Mucosa of descending colon (tissue), 3 donors: Measurements from ENCODE around the gene TLR5. TPM values are rescaled to one million over a fixed set of nuclear protein-coding genes. Genes with fewer than 3 reads are reported as not detected.
A peak's percentile ranks its signal among the peaks of the same experiment; 100 is the strongest.

Experiments
- ATAC-seq: fragments of 200-7000 bp; cut with Tn5 transposase; one replicate; pipeline ENCODE4 v1.9.1; 2020; ENCODE audit warnings: mild to moderate bottlenecking, moderate library complexity
- DNase-seq, 3 donors: peaks; one replicate each; pipeline ENCODE4 v3.0.0-alpha.2; 2020
- H3K36me3 ChIP-seq: fragments of 200-600 bp; one replicate; pipeline ENCODE4 v1.8.0; 2021; ENCODE audit warnings: low read depth, mild to moderate bottlenecking
- H3K4me1 ChIP-seq: fragments of 200-600 bp; one replicate; pipeline ENCODE4 v1.8.0; 2021; ENCODE audit warnings: low read depth, mild to moderate bottlenecking
- H3K4me3 ChIP-seq: fragments of 200-600 bp; one replicate; pipeline ENCODE4 v1.8.0; 2021; ENCODE audit warnings: mild to moderate bottlenecking
- H3K9me3 ChIP-seq: fragments of 200-600 bp; one replicate; pipeline ENCODE4 v1.8.0; 2021; ENCODE audit warnings: mild to moderate bottlenecking
- intact Hi-C, 2 donors: fragments of 100-400 bp; cut with DNase I in 1 of 2; cut with micrococcal nuclease in 1 of 2; formaldehyde crosslinking; loops; one replicate each; pipeline versions ENCODE4 v1.11.0 to v1.11.1; 2022; cut with DNase I, micrococcal nuclease
- total RNA-seq, 3 donors: library from RNA; stranded (reverse); fragmentation: NEBNext Ultra II Directional in 2 of 3; extraction: Animal tissue kit (Norgen Biotek cat#: 25700) in 2 of 3; gene quantifications; one replicate each; pipeline versions ENCODE4 v1.2.1 to v1.2.4, GENCODE V29; 2021 to 2023
- TF ChIP-seq, protein P1 (sequence below): fragments of 200-600 bp; IDR thresholded peaks from one replicate; pipeline ENCODE4 v1.8.0; 2022; ENCODE audit warnings: antibody characterized with exemption, mild to moderate bottlenecking
- donor health status: DM: no; HTN: no; CAD: no; lungs with moderate emphysema.
- donor health status: DM: no; HTN: no; CAD: no.
- donor health status: DM: no; HTN: yes; CAD: no.

The TLR5 gene
- total RNA-seq, 3 donors from 2014 or later = 2.2 to 6.9 (median 3.9) TPM

- Histone ChIP-seq H3K4me3 (no peak overlapping the region), H3K9me3 (no peaks in the 10 kb centered on the region), H3K36me3 (no peaks in the 10 kb centered on the region), H3K4me1 (no peaks in the 10 kb centered on the region)
- no peak for DNase-seq
- intact Hi-C loops = no loop called here
- TF ChIP-seq, protein P1, sequence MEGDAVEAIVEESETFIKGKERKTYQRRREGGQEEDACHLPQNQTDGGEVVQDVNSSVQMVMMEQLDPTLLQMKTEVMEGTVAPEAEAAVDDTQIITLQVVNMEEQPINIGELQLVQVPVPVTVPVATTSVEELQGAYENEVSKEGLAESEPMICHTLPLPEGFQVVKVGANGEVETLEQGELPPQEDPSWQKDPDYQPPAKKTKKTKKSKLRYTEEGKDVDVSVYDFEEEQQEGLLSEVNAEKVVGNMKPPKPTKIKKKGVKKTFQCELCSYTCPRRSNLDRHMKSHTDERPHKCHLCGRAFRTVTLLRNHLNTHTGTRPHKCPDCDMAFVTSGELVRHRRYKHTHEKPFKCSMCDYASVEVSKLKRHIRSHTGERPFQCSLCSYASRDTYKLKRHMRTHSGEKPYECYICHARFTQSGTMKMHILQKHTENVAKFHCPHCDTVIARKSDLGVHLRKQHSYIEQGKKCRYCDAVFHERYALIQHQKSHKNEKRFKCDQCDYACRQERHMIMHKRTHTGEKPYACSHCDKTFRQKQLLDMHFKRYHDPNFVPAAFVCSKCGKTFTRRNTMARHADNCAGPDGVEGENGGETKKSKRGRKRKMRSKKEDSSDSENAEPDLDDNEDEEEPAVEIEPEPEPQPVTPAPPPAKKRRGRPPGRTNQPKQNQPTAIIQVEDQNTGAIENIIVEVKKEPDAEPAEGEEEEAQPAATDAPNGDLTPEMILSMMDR = no peak
- ATAC-seq = peak; percentile 66
These were observed 33.4 kb downstream of the TLR5 start for GRCh38 chr1:223109581-223110026.

DNA sequence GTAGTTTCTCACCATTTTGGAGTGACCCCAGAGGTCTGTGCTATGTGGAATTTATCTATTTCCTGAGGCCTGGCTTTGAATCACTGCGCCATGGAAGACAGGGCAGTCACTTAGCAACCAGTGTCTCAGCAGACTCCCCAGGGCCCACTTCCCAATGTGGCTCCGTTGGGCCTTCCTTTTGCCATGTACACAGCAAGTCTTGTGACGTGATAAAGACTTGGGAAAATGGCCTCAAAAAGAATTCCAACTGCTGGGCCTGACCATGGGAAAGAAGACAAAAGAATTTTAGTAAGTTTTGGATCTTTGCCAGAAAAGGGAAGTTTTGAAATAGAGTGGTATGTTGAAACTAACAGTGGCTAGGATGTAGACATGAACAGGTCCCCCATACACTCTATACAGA, 36.2 kb downstream of the TLR5 start:
- Histone ChIP-seq H3K9me3 (no peaks in the 10 kb centered on the region), H3K4me1 (no peaks in the 10 kb centered on the region), H3K36me3 (no peaks in the 10 kb centered on the region), H3K4me3 (no peak overlapping the region)
- TF ChIP-seq, protein P1 = no peak
- ATAC-seq (no peak), DNase-seq (no peak)
- intact Hi-C loops = no loop called here

- H3K4me1 ChIP-seq = no peaks in the 10 kb centered on the region
- DNase-seq = no peak
- no peaks in the 10 kb centered on the region for H3K9me3 ChIP-seq
- intact Hi-C loops = no loop called here
- H3K36me3 ChIP-seq = no peaks in the 10 kb centered on the region
- no peak for ATAC-seq
- TF ChIP-seq, protein P1 = no peak
- no peak overlapping the region for H3K4me3 ChIP-seq
These were observed 37.5 kb downstream of the TLR5 start for GRCh38 chr1:223105568-223105967.

- peak; percentile 18 for ATAC-seq
- no peak overlapping the region for H3K4me3 ChIP-seq
- intact Hi-C loops = no loop called here
- no peaks in the 10 kb centered on the region for H3K9me3 ChIP-seq
- DNase-seq = no peak
- H3K4me1 ChIP-seq = no peaks in the 10 kb centered on the region
- TF ChIP-seq, protein P1 = no peak
- H3K36me3 ChIP-seq = no peaks in the 10 kb centered on the region
These were observed 40.1 kb downstream of the TLR5 start for GRCh38 chr1:223102797-223103533.

DNA sequence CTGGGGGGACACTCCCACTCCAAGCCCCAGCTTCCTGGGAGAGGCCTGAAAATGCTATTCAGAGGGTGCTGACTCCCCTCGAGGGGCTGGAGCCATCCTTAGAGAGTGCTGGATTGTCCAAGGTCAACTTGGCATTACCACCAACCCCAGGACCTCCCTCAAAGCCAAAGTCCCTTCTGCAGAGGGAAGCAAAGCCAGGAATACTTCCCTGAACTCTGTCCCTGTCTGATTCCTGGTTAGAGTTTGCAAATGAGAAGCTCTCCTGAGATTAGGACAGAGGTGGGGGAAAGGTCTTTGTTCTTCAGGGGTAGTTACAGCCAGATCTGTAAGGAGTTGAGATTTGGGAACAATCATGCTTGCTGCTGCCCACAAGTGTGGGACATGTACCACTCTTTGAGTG, 45.3 kb downstream of the TLR5 start:
- no peak for ATAC-seq
- TF ChIP-seq, protein P1 = no peak

More for the DNA sequence above, 45.3 kb downstream of the TLR5 start:
- H3K9me3 ChIP-seq = no peaks in the 10 kb centered on the region
- no peak for DNase-seq
- intact Hi-C loops = no loop called here
- H3K36me3 ChIP-seq = no peaks in the 10 kb centered on the region
- H3K4me1 ChIP-seq = no peaks in the 10 kb centered on the region
- H3K4me3 ChIP-seq = no peak overlapping the region
